Loucy (cell line): Measurements from ENCODE around the gene NUMBL.

Experiments
- H2AFZ ChIP-seq: fragments of 200-600 bp; sonication (generic); 2 replicates; pipeline ENCODE4 v1.6.0; 2016; ENCODE audit warnings: antibody characterized with exemption, mild to moderate bottlenecking, low read length, moderate library complexity
- H3F3A ChIP-seq: fragments of 200-600 bp; 2 replicates; pipeline ENCODE4 v1.6.0; 2016; ENCODE audit warnings: antibody characterized with exemption, low read depth, mild to moderate bottlenecking
- H3K27me3 ChIP-seq: fragments of 200-600 bp; sonication (generic); 2 replicates; pipeline ENCODE4 v1.6.1; 2014; ENCODE audit warnings: low read length, mild to moderate bottlenecking; ENCODE audit not compliant: insufficient read depth, poor library complexity, severe bottlenecking
- H3K36me3 ChIP-seq: fragments of 200-600 bp; sonication (generic); 2 replicates; pipeline ENCODE4 v1.6.1; 2016; ENCODE audit warnings: low read length; ENCODE audit not compliant: insufficient read depth
- H3K4me1 ChIP-seq: fragments of 200-600 bp; sonication (generic); 2 replicates; pipeline ENCODE4 v1.5.1; 2014; ENCODE audit warnings: low read length, mild to moderate bottlenecking; ENCODE audit not compliant: insufficient read depth, poor library complexity, severe bottlenecking
- H3K4me2 ChIP-seq: fragments of 200-600 bp; sonication (generic); 2 replicates; pipeline ENCODE4 v1.6.0; 2014; ENCODE audit warnings: antibody characterized with exemption, low read length, low read depth, mild to moderate bottlenecking; ENCODE audit not compliant: poor library complexity, severe bottlenecking
- H3K4me3 ChIP-seq: fragments of 200-600 bp; sonication (generic); 2 replicates; pipeline ENCODE4 v1.5.1; 2014; ENCODE audit warnings: low read length, mild to moderate bottlenecking, mixed read lengths; ENCODE audit not compliant: poor library complexity, severe bottlenecking
- H3K79me2 ChIP-seq: fragments of 200-600 bp; sonication (generic); 2 replicates; pipeline ENCODE4 v1.6.1; 2014; ENCODE audit warnings: low read length; ENCODE audit not compliant: insufficient read depth
- H3K9ac ChIP-seq: fragments of 200-600 bp; sonication (generic); 2 replicates; pipeline ENCODE4 v1.6.0; 2014; ENCODE audit warnings: mild to moderate bottlenecking, low read depth, low read length, moderate library complexity; ENCODE audit not compliant: poor library complexity, severe bottlenecking
- H3K9me2 ChIP-seq: fragments of 200-600 bp; sonication (generic); replicated peaks from 2 replicates; pipeline ENCODE4 v1.6.1; 2016; ENCODE audit warnings: low read depth, low read length, mixed read lengths
- H3K9me3 ChIP-seq: fragments of 200-600 bp; sonication (generic); 2 replicates; pipeline ENCODE4 v1.6.1; 2014; ENCODE audit warnings: mild to moderate bottlenecking, antibody characterized with exemption, low read length, low read depth; ENCODE audit not compliant: insufficient read depth
- H4K20me1 ChIP-seq: fragments of 200-600 bp; sonication (generic); 2 replicates; pipeline ENCODE4 v1.6.0; 2014; ENCODE audit warnings: antibody characterized with exemption, low read length, mild to moderate bottlenecking; ENCODE audit not compliant: insufficient read depth, poor library complexity, severe bottlenecking
- EZH2phosphoT487 ChIP-seq: fragments of 200-600 bp; IDR thresholded peaks from 2 replicates; pipeline ENCODE4 v1.6.1; 2018; ENCODE audit warnings: antibody characterized with exemption, mild to moderate bottlenecking, moderate library complexity, borderline replicate concordance
- TF ChIP-seq, protein P1 (sequence below): fragments of 200-600 bp; sonication (generic); conservative IDR thresholded peaks from 2 replicates; pipeline ENCODE4 v1.5.1; 2014; ENCODE audit warnings: mild to moderate bottlenecking, antibody characterized with exemption, low read length

NUMBL gene

DNA sequence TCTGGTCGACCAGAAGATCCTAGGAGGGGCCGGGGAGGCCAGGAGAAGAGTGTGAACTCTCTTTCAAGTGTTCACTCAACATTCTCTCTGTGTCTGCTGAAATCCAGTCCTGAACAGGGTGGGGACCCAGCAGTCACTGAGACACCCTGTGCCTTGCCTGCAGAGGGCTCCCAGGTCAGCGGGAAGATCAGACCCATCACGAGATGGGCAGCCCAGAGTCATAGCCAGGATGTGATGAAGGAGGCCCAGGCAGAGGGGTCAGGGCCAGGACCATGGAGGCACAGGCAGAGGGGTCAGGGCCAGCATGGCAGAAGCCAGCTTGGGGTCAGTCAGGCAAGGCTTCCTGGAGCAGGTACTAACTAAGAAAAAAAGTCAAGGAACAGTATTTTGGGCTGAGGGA is 9.4 kb downstream of the NUMBL start:
- Histone ChIP-seq H3K9me2 (no peaks in the 10 kb centered on the region), H3K27me3 (no peaks in the 10 kb centered on the region), H3K36me3 (no peaks in the 10 kb centered on the region), H4K20me1 (no peaks in the 10 kb centered on the region), H2AFZ (no peak overlapping the region), H3K9ac (no peak overlapping the region), H3K4me3 (no peak overlapping the region), H3K4me1 (no peaks in the 10 kb centered on the region), H3F3A (no peaks in the 10 kb centered on the region), H3K9me3 (no peaks in the 10 kb centered on the region), H3K4me2 (no peak overlapping the region), H3K79me2 (no peaks in the 10 kb centered on the region)
- TF ChIP-seq EZH2phosphoT487: no peak
- TF ChIP-seq, protein P1, sequence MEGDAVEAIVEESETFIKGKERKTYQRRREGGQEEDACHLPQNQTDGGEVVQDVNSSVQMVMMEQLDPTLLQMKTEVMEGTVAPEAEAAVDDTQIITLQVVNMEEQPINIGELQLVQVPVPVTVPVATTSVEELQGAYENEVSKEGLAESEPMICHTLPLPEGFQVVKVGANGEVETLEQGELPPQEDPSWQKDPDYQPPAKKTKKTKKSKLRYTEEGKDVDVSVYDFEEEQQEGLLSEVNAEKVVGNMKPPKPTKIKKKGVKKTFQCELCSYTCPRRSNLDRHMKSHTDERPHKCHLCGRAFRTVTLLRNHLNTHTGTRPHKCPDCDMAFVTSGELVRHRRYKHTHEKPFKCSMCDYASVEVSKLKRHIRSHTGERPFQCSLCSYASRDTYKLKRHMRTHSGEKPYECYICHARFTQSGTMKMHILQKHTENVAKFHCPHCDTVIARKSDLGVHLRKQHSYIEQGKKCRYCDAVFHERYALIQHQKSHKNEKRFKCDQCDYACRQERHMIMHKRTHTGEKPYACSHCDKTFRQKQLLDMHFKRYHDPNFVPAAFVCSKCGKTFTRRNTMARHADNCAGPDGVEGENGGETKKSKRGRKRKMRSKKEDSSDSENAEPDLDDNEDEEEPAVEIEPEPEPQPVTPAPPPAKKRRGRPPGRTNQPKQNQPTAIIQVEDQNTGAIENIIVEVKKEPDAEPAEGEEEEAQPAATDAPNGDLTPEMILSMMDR: no peak

DNA sequence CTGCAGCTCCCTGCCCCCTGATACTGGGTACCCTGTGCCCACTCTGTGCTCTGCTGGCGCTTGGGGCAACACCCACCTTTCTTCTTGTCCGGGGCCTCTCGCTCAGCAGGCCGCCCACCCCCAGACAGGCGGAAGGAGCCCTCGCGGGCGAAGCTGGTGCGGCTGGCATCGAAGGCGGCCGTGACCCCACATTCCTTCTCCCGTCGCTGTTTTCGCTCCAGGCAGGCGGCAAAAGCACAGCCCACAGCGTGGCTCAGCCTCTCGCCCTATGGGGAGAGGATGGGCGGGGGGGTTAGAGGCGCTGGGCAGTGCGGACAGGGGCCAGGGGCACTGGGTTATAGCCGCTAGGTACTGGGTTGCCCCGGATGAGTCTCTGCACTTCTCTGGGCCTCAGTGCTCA is 13.3 kb downstream of the NUMBL start:
- no peaks in the 10 kb centered on the region for H3K27me3 ChIP-seq
- no peaks in the 10 kb centered on the region for H4K20me1 ChIP-seq
- no peaks in the 10 kb centered on the region for H3K36me3 ChIP-seq
- no peaks in the 10 kb centered on the region for H3K79me2 ChIP-seq
- H3K4me2 ChIP-seq: no peak overlapping the region
- H3K9ac ChIP-seq: no peak overlapping the region
- H3K9me2 ChIP-seq: no peaks in the 10 kb centered on the region
- no peak overlapping the region for H3K4me3 ChIP-seq
- no peak overlapping the region for H2AFZ ChIP-seq
- peaks cover 13% of the 10 kb centered on the region for H3K4me1 ChIP-seq
- H3F3A ChIP-seq: no peaks in the 10 kb centered on the region
- TF ChIP-seq EZH2phosphoT487: no peak
- TF ChIP-seq, protein P1: no peak
- no peaks in the 10 kb centered on the region for H3K9me3 ChIP-seq

DNA sequence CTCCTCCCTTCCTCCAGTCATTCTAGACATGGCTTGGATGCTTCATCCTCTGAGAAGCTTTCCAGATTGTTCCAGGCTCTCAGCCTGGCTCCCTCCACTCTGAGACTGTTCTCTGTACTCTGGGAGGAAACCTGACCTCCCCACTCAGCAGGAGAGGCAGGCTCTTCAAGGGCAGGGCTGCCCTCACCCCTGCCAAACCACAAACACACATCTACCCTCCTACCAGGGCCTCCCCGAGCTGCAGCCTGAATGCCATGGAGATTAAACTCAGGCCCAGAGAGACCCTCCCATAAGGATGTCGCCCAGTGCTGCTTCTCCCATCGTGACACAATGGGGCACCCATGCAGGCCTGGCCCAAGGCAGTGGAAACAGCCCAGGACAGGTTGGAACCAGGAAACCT is 16.2 kb downstream of the NUMBL start:
- Histone ChIP-seq H3K36me3 (no peaks in the 10 kb centered on the region; the same call in 1 of the 2 replicates), H3K4me1 (peaks cover 13% of the 10 kb centered on the region)

More for the DNA sequence above, 16.2 kb downstream of the NUMBL start:
- no peaks in the 10 kb centered on the region for H4K20me1 ChIP-seq
- H3F3A ChIP-seq: no peaks in the 10 kb centered on the region
- H3K4me2 ChIP-seq: peak overlapping the region; percentile 50
- no peaks in the 10 kb centered on the region for H3K27me3 ChIP-seq
- peak overlapping the region; percentile 51 for H3K9ac ChIP-seq
- no peaks in the 10 kb centered on the region for H3K79me2 ChIP-seq
- no peaks in the 10 kb centered on the region for H3K9me3 ChIP-seq
- peak overlapping the region; percentile 57; the same call in 1 of the 2 replicates for H2AFZ ChIP-seq
- TF ChIP-seq, protein P1: no peak
- no peak for TF ChIP-seq EZH2phosphoT487
- H3K4me3 ChIP-seq: peak overlapping the region; percentile 17
- H3K9me2 ChIP-seq: no peaks in the 10 kb centered on the region
